A549 (cell line): ENCODE results near the gene ANKK1. TPM values are rescaled to one million over a fixed set of nuclear protein-coding genes. Genes with fewer than 3 reads are reported as not detected.

Source experiments
- ATAC-seq, 2 experiments: fragments of 200-7000 bp in 1 of 2; fragments of >200 bp in 1 of 2; cut with Nextera tagmentation in 1 of 2; cut with Tn5 transposase in 1 of 2; 3 replicates each; pipeline versions ENCODE4 v1.8.0 to v1.9.1; 2018 to 2020; ENCODE audit warnings: mild to moderate bottlenecking in 1 of 2, moderate library complexity in 1 of 2
- CTCF ChIA-PET: fragments of 300-600 bp; sonication (Branson Sonifier 250); formaldehyde crosslinking; extraction: SDS; loops from one replicate; lab custom pipeline; 2021; ENCODE audit warnings: antibody characterized with exemption, inconsistent platforms; lab: Yijun Ruan, JAX
- POLR2A ChIA-PET: fragments of 350-600 bp; formaldehyde crosslinking; extraction: SDS; loops from one replicate; lab custom pipeline; 2021; ENCODE audit warnings: antibody characterized with exemption, inconsistent platforms; lab: Yijun Ruan, JAX
- DNase-seq, 2 experiments: peaks; one replicate each; pipeline versions ENCODE4 v3.0.0 to v3.0.0-alpha.2; 2011 to 2016; ENCODE audit warnings: low read depth in 1 of 2, low spot score in 1 of 2
- FAIRE-seq: peaks from 2 replicates; lab custom pipeline; 2011; peaks lifted over from hg19 to GRCh38; lab: Jason Lieb, UNC
- H3K27ac ChIP-seq, 2 experiments: fragments of >200 bp; sonication (Bioruptor Twin); formaldehyde crosslinking; 3 replicates each; pipeline ENCODE4 v1.5.1; 2016 to 2017
- H3K4me1 ChIP-seq: fragments of >200 bp; sonication (Bioruptor Twin); formaldehyde crosslinking; 3 replicates; pipeline ENCODE4 v1.6.1; 2016
- H3K4me2 ChIP-seq: fragments of >200 bp; sonication (Bioruptor Twin); formaldehyde crosslinking; 3 replicates; pipeline ENCODE4 v1.6.1; 2016
- H3K4me3 ChIP-seq: fragments of >200 bp; sonication (Bioruptor Twin); formaldehyde crosslinking; 3 replicates; pipeline ENCODE4 v1.5.1; 2016
- H3K9me3 ChIP-seq: fragments of >200 bp; sonication (Bioruptor Twin); formaldehyde crosslinking; 3 replicates; pipeline ENCODE4 v1.6.1; 2016
- BHLHE40 ChIP-seq: IDR thresholded peaks from 2 replicates; pipeline ENCODE4 v1.6.1; 2012; ENCODE audit warnings: low read depth, low read length, inconsistent platforms
- CBX2 ChIP-seq: fragments of 200-600 bp; sonication (generic); IDR thresholded peaks from 2 replicates; pipeline ENCODE4 v1.6.1; 2016; ENCODE audit warnings: low read depth, mild to moderate bottlenecking, borderline replicate concordance
- CBX8 ChIP-seq: fragments of 200-600 bp; sonication (generic); IDR thresholded peaks from 2 replicates; pipeline ENCODE4 v1.6.1; 2016
- CEBPB ChIP-seq, 2 experiments: fragments of >200 bp in 1 of 2; sonication (Bioruptor Twin) in 1 of 2; formaldehyde crosslinking in 1 of 2; IDR thresholded peaks; 2 replicates each; pipeline ENCODE4 v1.6.1; 2012 to 2016
- CHD4 ChIP-seq: fragments of 200-600 bp; sonication (generic); IDR thresholded peaks from 2 replicates; pipeline ENCODE4 v1.6.1; 2016; ENCODE audit warnings: antibody characterized with exemption, mild to moderate bottlenecking, borderline replicate concordance
- EHMT2 ChIP-seq: fragments of 200-600 bp; sonication (generic); IDR thresholded peaks from 2 replicates; pipeline ENCODE4 v1.6.1; 2016; ENCODE audit warnings: antibody characterized with exemption, low read depth, mild to moderate bottlenecking, moderate library complexity
- ESRRA ChIP-seq: fragments of 150-350 bp; IDR thresholded peaks from 2 replicates; pipeline ENCODE4 v1.6.1; 2014; ENCODE audit warnings: mild to moderate bottlenecking, low read length, borderline replicate concordance
- FOXS1 ChIP-seq: fragments of 250-450 bp; sonication (Bioruptor Pico); IDR thresholded peaks from 2 replicates; pipeline ENCODE4 v1.5.0; 2020; ENCODE audit warnings: mild to moderate bottlenecking, moderate library complexity
- HDAC2 ChIP-seq: fragments of 200-600 bp; sonication (generic); IDR thresholded peaks from 2 replicates; pipeline ENCODE4 v1.6.1; 2016
- HOXA7 ChIP-seq: fragments of 250-450 bp; sonication (Bioruptor Pico); IDR thresholded peaks from 2 replicates; pipeline ENCODE4 v1.5.0; 2020; ENCODE audit warnings: mild to moderate bottlenecking, moderate library complexity
- HOXB13 ChIP-seq: fragments of 250-450 bp; sonication (Bioruptor Pico); IDR thresholded peaks from 2 replicates; pipeline ENCODE4 v1.5.0; 2020; ENCODE audit warnings: low read depth, mild to moderate bottlenecking, moderate library complexity
- KDM5A ChIP-seq: fragments of 200-600 bp; sonication (generic); IDR thresholded peaks from 2 replicates; pipeline ENCODE4 v1.6.1; 2016; ENCODE audit warnings: antibody characterized with exemption, mild to moderate bottlenecking
- MAFK ChIP-seq: fragments of 450-650 bp; IDR thresholded peaks from 2 replicates; pipeline ENCODE4 v1.6.1; 2014; ENCODE audit not compliant: partially characterized antibody
- MYC ChIP-seq: IDR thresholded peaks from 2 replicates; pipeline ENCODE4 v1.6.1; 2012; ENCODE audit warnings: mild to moderate bottlenecking, inconsistent platforms, low read length, improper control_type of control experiment, borderline replicate concordance
- NPAS2 ChIP-seq: fragments of 250-450 bp; sonication (Bioruptor Pico); IDR thresholded peaks from 2 replicates; pipeline ENCODE4 v1.8.0; 2022; ENCODE audit warnings: mild to moderate bottlenecking, moderate library complexity, borderline replicate concordance
- NR3C1 ChIP-seq: fragments of >200 bp; sonication (Bioruptor Twin); formaldehyde crosslinking; IDR thresholded peaks from 3 replicates; pipeline ENCODE4 v1.6.1; 2017
- PHF8 ChIP-seq: fragments of 200-600 bp; sonication (generic); IDR thresholded peaks from 2 replicates; pipeline ENCODE4 v1.6.1; 2016; ENCODE audit warnings: low read depth, mild to moderate bottlenecking, antibody characterized with exemption, moderate library complexity, borderline replicate concordance
- POLR2A ChIP-seq: IDR thresholded peaks from 2 replicates; pipeline ENCODE4 v1.6.1; 2012; ENCODE audit warnings: mild to moderate bottlenecking, low read length
- POLR2AphosphoS2 ChIP-seq: conservative IDR thresholded peaks from 2 replicates; pipeline ENCODE4 v1.6.1; 2012; ENCODE audit warnings: low read length, improper control_type of control experiment, inconsistent platforms
- RAD21 ChIP-seq, 2 experiments: fragments of >200 bp in 1 of 2; sonication (Bioruptor Twin) in 1 of 2; formaldehyde crosslinking in 1 of 2; IDR thresholded peaks in 1 of 2; conservative IDR thresholded peaks in 1 of 2; 2 replicates in 1 of 2; 3 replicates in 1 of 2; pipeline ENCODE4 v1.6.1; 2012 to 2018; ENCODE audit warnings: inconsistent platforms in 1 of 2
- RARB ChIP-seq: fragments of 250-450 bp; sonication (Bioruptor Pico); IDR thresholded peaks from 2 replicates; pipeline ENCODE4 v1.8.0; 2021; ENCODE audit warnings: mild to moderate bottlenecking, moderate library complexity
- RCOR1 ChIP-seq: fragments of 150-350 bp; IDR thresholded peaks from 2 replicates; pipeline ENCODE4 v1.6.1; 2014; ENCODE audit warnings: antibody characterized with exemption, low read length, low read depth
- SMC3 ChIP-seq: fragments of >200 bp; sonication (Bioruptor Twin); formaldehyde crosslinking; IDR thresholded peaks from 3 replicates; pipeline ENCODE4 v1.6.1; 2018; ENCODE audit warnings: inconsistent platforms
- TFCP2L1 ChIP-seq: fragments of 250-450 bp; sonication (Bioruptor Pico); IDR thresholded peaks from 2 replicates; pipeline ENCODE4 v1.5.0; 2021; ENCODE audit warnings: mild to moderate bottlenecking
- ZC3H11A ChIP-seq: fragments of 450-650 bp; IDR thresholded peaks from 2 replicates; pipeline ENCODE4 v1.6.1; 2014; ENCODE audit warnings: antibody characterized with exemption, mild to moderate bottlenecking
- ZFP36 ChIP-seq: fragments of 450-650 bp; IDR thresholded peaks from 2 replicates; pipeline ENCODE4 v1.6.1; 2014; ENCODE audit warnings: borderline replicate concordance; ENCODE audit not compliant: partially characterized antibody
- WGBS: methylation state at CpG from one replicate; pipeline ENCODE4 v1.1.6; 2017; ENCODE audit errors: missing lambda C conversion rate; 5-methylcytosine and 5-hydroxymethylcytosine counted together
- polyA plus RNA-seq, 4 experiments: library from polyadenylated mRNA; depleted of rRNA in 3 of 4; stranded (reverse); fragments of >200 nt; fragmentation: RNase III in 1 of 4; extraction: RNeasy Plus Mini Kit Qiagen cat#74134 plus additional on column Dnase treatment in 1 of 4; gene quantifications; 2 replicates in 3 of 4; 3 replicates in 1 of 4; pipeline ENCODE4 v1.2.3, GENCODE V29; 2011 to 2017
- TF ChIP-seq, protein P1 (sequence below): IDR thresholded peaks from 2 replicates; pipeline ENCODE4 v1.6.1; 2012
- TF ChIP-seq, protein P2 (sequence below): IDR thresholded peaks from 2 replicates; pipeline ENCODE4 v1.6.1; 2012
- TF ChIP-seq, protein P3 (sequence below): fragments of 250-450 bp; sonication (Bioruptor Pico); IDR thresholded peaks from 2 replicates; pipeline ENCODE4 v1.5.0; 2021; ENCODE audit warnings: mild to moderate bottlenecking, moderate library complexity, borderline replicate concordance
- TF ChIP-seq, protein P4 (sequence below): IDR thresholded peaks from 2 replicates; pipeline ENCODE4 v1.6.1; 2012; ENCODE audit warnings: low read depth, borderline replicate concordance
- TF ChIP-seq, protein P5 (sequence below): fragments of >200 bp; sonication (Bioruptor Twin); formaldehyde crosslinking; IDR thresholded peaks from 2 replicates; pipeline ENCODE4 v1.6.1; 2016

The ANKK1 gene
- polyA plus RNA-seq, 2 of the 4 experiments (the other 2 are of a cell fraction): 0.08 TPM; not detected in 1

DNA sequence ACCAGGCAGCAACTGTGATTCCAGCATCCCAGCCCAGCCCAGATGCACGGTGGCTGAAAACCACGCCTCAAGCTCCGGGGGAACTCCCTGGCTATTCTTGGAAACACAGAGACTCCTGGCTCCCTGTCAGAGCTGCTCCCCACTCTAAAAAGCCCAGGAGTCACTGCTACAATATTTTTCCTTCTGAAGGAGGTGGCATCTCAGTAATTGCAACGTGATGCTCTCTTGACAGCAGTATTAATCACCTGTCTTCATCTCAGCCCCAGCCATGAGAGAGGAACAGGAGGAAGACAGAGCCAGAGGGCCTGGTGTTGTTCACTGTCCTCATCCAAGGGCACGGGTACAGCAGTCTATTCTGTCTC lies 60.7 kb downstream of the ANKK1 start:
- Histone ChIP-seq H3K4me3 (no peak overlapping the region), H3K27ac (no peak overlapping the region), H3K4me1 (no peaks in the 10 kb centered on the region), H3K4me2 (no peak overlapping the region), H3K9me3 (no peaks in the 10 kb centered on the region)
- ChIA-PET CTCF (no interaction called here), POLR2A (no interaction called here)
- no CpG with 5 or more reads among the region's 5 CpGs for WGBS
- ATAC-seq: no peak
- TF ChIP-seq MAFK (no peak), HDAC2 (no peak), CBX8 (no peak), MYC (no peak), NR3C1 (no peak), ZC3H11A (no peak), ZFP36 (no peak), POLR2A (no peak), RAD21 (conservative IDR thresholded peaks at IDR 0.05 in 1 of 2, IDR thresholded peaks at IDR 0.05 in 1 of 2) (no peak), HOXB13 (CRISPR knock-in tag) (no peak), CBX2 (no peak), HOXA7 (CRISPR knock-in tag) (no peak), ESRRA (no peak), TFCP2L1 (CRISPR knock-in tag) (no peak), EHMT2 (no peak), PHF8 (no peak)
- TF ChIP-seq, protein P1, sequence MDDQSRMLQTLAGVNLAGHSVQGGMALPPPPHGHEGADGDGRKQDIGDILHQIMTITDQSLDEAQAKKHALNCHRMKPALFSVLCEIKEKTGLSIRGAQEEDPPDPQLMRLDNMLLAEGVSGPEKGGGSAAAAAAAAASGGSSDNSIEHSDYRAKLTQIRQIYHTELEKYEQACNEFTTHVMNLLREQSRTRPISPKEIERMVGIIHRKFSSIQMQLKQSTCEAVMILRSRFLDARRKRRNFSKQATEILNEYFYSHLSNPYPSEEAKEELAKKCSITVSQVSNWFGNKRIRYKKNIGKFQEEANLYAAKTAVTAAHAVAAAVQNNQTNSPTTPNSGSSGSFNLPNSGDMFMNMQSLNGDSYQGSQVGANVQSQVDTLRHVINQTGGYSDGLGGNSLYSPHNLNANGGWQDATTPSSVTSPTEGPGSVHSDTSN: no peak
- TF ChIP-seq, protein P2, sequence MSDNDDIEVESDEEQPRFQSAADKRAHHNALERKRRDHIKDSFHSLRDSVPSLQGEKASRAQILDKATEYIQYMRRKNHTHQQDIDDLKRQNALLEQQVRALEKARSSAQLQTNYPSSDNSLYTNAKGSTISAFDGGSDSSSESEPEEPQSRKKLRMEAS: no peak
- TF ChIP-seq, protein P3, sequence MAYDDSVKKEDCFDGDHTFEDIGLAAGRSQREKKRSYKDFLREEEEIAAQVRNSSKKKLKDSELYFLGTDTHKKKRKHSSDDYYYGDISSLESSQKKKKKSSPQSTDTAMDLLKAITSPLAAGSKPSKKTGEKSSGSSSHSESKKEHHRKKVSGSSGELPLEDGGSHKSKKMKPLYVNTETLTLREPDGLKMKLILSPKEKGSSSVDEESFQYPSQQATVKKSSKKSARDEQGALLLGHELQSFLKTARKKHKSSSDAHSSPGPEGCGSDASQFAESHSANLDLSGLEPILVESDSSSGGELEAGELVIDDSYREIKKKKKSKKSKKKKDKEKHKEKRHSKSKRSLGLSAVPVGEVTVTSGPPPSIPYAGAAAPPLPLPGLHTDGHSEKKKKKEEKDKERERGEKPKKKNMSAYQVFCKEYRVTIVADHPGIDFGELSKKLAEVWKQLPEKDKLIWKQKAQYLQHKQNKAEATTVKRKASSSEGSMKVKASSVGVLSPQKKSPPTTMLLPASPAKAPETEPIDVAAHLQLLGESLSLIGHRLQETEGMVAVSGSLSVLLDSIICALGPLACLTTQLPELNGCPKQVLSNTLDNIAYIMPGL: no peak
- DNase-seq: no peak
- FAIRE-seq: no peak

DNA sequence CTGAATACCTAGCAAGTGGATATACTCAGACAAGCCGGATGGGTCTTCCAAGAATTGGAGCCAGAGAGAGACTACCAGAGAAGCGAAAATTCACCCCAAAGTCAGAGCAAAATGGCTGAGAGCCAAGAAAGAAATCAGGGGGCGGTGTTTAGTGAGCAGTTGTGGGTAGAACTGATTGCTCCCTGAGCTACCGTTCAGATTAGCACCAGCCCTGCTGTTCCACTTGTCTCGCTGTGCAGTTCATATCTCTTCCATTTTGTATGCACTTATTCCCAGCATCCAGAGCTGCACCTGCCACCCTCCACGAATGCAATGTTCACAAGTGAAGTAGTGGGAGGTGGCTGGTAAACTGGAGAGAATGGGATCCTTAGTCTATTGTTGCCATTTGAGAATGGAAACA lies 62.2 kb downstream of the ANKK1 start:
- POLR2A ChIA-PET: no interaction called here
- Histone ChIP-seq H3K4me1 (no peaks in the 10 kb centered on the region), H3K27ac (no peak overlapping the region), H3K9me3 (no peaks in the 10 kb centered on the region), H3K4me2 (no peak overlapping the region), H3K4me3 (no peak overlapping the region)
- FAIRE-seq (no peak), ATAC-seq (no peak), DNase-seq (no peak)
- CTCF ChIA-PET: interaction anchor here (0.7 to 1.0 kb wide), 3 partner anchors 35 to 811 kb away, joined by 3 to 4 read pairs (median 3); no protein-coding TSS in a partner anchor
- TF ChIP-seq NR3C1: no peak
- no peak for TF ChIP-seq KDM5A
- TF ChIP-seq POLR2A: no peak
- TF ChIP-seq RAD21 (conservative IDR thresholded peaks at IDR 0.05 in 1 of 2, IDR thresholded peaks at IDR 0.05 in 1 of 2): no peak
- no peak for TF ChIP-seq SMC3
- no peak for TF ChIP-seq RARB (CRISPR knock-in tag)
- no peak for TF ChIP-seq CBX2
- no peak for TF ChIP-seq POLR2AphosphoS2
- TF ChIP-seq, protein P4, sequence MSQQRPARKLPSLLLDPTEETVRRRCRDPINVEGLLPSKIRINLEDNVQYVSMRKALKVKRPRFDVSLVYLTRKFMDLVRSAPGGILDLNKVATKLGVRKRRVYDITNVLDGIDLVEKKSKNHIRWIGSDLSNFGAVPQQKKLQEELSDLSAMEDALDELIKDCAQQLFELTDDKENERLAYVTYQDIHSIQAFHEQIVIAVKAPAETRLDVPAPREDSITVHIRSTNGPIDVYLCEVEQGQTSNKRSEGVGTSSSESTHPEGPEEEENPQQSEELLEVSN: no peak
- no peak for TF ChIP-seq FOXS1
- no peak for TF ChIP-seq BHLHE40
- no peak for TF ChIP-seq CEBPB (IDR thresholded peaks at IDR 0.05)
- no peak for TF ChIP-seq CHD4
- no peak for TF ChIP-seq RCOR1
- TF ChIP-seq NPAS2 (CRISPR knock-in tag): no peak
- TF ChIP-seq, protein P5, sequence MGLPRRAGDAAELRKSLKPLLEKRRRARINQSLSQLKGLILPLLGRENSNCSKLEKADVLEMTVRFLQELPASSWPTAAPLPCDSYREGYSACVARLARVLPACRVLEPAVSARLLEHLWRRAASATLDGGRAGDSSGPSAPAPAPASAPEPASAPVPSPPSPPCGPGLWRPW: no peak
- WGBS: 23% methylated on average over 6 of the region's 6 CpGs
